H1 (cell line): ENCODE measurements around the gene PRKN. TPM values are rescaled to one million over a fixed set of nuclear protein-coding genes. Genes with fewer than 3 reads are reported as not detected.

Experiments
- CTCF ChIA-PET: fragments of 300-600 bp; sonication (Branson Sonifier 250); formaldehyde crosslinking; loops from one replicate; lab custom pipeline; 2021; ENCODE audit not compliant: partially characterized antibody; lab: Charles Lee
- POLR2A ChIA-PET: fragments of 300-600 bp; sonication (Branson Sonifier 250); formaldehyde crosslinking; loops from one replicate; lab custom pipeline; 2021; ENCODE audit warnings: inconsistent platforms; ENCODE audit not compliant: partially characterized antibody; lab: Charles Lee
- DNase-seq, 2 experiments: peaks; one replicate each; pipeline versions ENCODE4 v3.0.0 to v3.0.0-alpha.2; 2010 to 2022; ENCODE audit warnings: low spot score in 2 of 2, low read depth in 1 of 2, mixed read lengths in 1 of 2
- FAIRE-seq: peaks from 2 replicates; lab custom pipeline; 2011; peaks lifted over from hg19 to GRCh38; lab: Jason Lieb, UNC
- H2AFZ ChIP-seq: 2 replicates; pipeline ENCODE4 v1.8.1; 2012; ENCODE audit warnings: low read length, inconsistent platforms
- H2AK5ac ChIP-seq: 2 replicates; pipeline ENCODE4 v1.6.1; 2013; ENCODE audit warnings: low read depth, low read length
- H2BK120ac ChIP-seq: replicated peaks from 2 replicates; pipeline ENCODE3; 2013; ENCODE audit warnings: low read depth, low read length, inconsistent platforms
- H2BK12ac ChIP-seq: 2 replicates; pipeline ENCODE4 v1.6.1; 2013; ENCODE audit warnings: low read depth, low read length
- H2BK15ac ChIP-seq: 2 replicates; pipeline ENCODE4 v1.6.1; 2013; ENCODE audit warnings: low read length
- H2BK20ac ChIP-seq: 2 replicates; pipeline ENCODE4 v1.6.1; 2013; ENCODE audit warnings: low read length
- H2BK5ac ChIP-seq: 2 replicates; pipeline ENCODE4 v1.6.1; 2013; ENCODE audit warnings: low read depth, low read length
- H3K14ac ChIP-seq: 2 replicates; pipeline ENCODE4 v1.6.1; 2013; ENCODE audit warnings: inconsistent platforms; ENCODE audit not compliant: insufficient read length
- H3K18ac ChIP-seq: 2 replicates; pipeline ENCODE4 v1.6.1; 2013; ENCODE audit warnings: low read length; ENCODE audit errors: extremely low read depth
- H3K23ac ChIP-seq: 2 replicates; pipeline ENCODE4 v1.6.1; 2013; ENCODE audit warnings: inconsistent platforms; ENCODE audit not compliant: insufficient read length
- H3K23me2 ChIP-seq: 2 replicates; pipeline ENCODE4 v1.6.1; 2013; ENCODE audit warnings: low read depth, low read length
- H3K27ac ChIP-seq: 2 replicates; pipeline ENCODE4 v1.6.1; 2011; ENCODE audit warnings: low read depth, low read length, inconsistent platforms
- H3K27me3 ChIP-seq, 4 experiments: replicated peaks in 1 of 4; 1 replicate in 1 of 4; 2 replicates in 3 of 4; pipeline versions ENCODE4 v1.6.1 to v1.8.1; 2011 to 2013; ENCODE audit warnings: low read length in 3 of 4, mild to moderate bottlenecking in 3 of 4, inconsistent platforms in 2 of 4, mixed read lengths in 2 of 4, moderate library complexity in 1 of 4; ENCODE audit not compliant: control insufficient read depth in 3 of 4, insufficient read depth in 3 of 4; ENCODE audit errors: extremely low read depth in 1 of 4
- H3K36me3 ChIP-seq, 4 experiments: 2 replicates each; pipeline versions ENCODE4 v1.6.1 to v1.8.1; 2011 to 2013; ENCODE audit warnings: mild to moderate bottlenecking in 4 of 4, low read length in 3 of 4, moderate library complexity in 2 of 4, control low read depth in 1 of 4, inconsistent platforms in 1 of 4; ENCODE audit not compliant: insufficient read depth in 4 of 4, control insufficient read depth in 2 of 4
- H3K4ac ChIP-seq: replicated peaks from 2 replicates; pipeline ENCODE3; 2013; ENCODE audit warnings: low read length, low read depth, mixed read lengths, inconsistent platforms; ENCODE audit not compliant: insufficient read length
- H3K4me1 ChIP-seq, 4 experiments: replicated peaks in 1 of 4; 1 replicate in 1 of 4; 2 replicates in 3 of 4; pipeline versions ENCODE4 v1.6.1 to v1.8.1; 2011 to 2013; ENCODE audit warnings: low read length in 3 of 4, inconsistent platforms in 2 of 4, mixed read lengths in 1 of 4; ENCODE audit not compliant: insufficient read depth in 4 of 4, control insufficient read depth in 3 of 4
- H3K4me2 ChIP-seq, 2 experiments: 2 replicates each; pipeline versions ENCODE4 v1.6.1 to v1.8.1; 2011 to 2013; ENCODE audit warnings: low read depth in 2 of 2, low read length in 2 of 2, control low read depth in 1 of 2, inconsistent platforms in 1 of 2, mild to moderate bottlenecking in 1 of 2; ENCODE audit not compliant: insufficient read depth in 1 of 2
- H3K4me3 ChIP-seq, 4 experiments: fragments of 200-600, 300-600 bp in 1 of 4; sonication (generic), shearing (Covaris generic), sonication (Bioruptor Twin) in 1 of 4; 2 replicates each; pipeline versions ENCODE4 v1.5.1 to v1.8.1; 2011 to 2016; ENCODE audit warnings: low read length in 4 of 4, low read depth in 3 of 4, control low read depth in 2 of 4, inconsistent platforms in 2 of 4, mild to moderate bottlenecking in 2 of 4, mixed read lengths in 1 of 4, moderate library complexity in 1 of 4; ENCODE audit not compliant: insufficient read depth in 2 of 4; ENCODE audit errors: extremely low read depth in 1 of 4
- H3K56ac ChIP-seq: replicated peaks from 2 replicates; pipeline ENCODE3; 2013; ENCODE audit warnings: low read depth, mild to moderate bottlenecking, mixed read lengths, low read length, inconsistent platforms; ENCODE audit not compliant: insufficient read length
- H3K79me1 ChIP-seq: 2 replicates; pipeline ENCODE4 v1.6.1; 2013; ENCODE audit warnings: low read depth, low read length, control low read depth
- H3K79me2 ChIP-seq, 2 experiments: 2 replicates each; pipeline versions ENCODE4 v1.6.1 to v1.8.1; 2012 to 2013; ENCODE audit warnings: low read length in 2 of 2, mild to moderate bottlenecking in 2 of 2, inconsistent platforms in 1 of 2; ENCODE audit not compliant: insufficient read depth in 2 of 2, control insufficient read depth in 1 of 2
- H3K9ac ChIP-seq, 4 experiments: replicated peaks in 1 of 4; 1 replicate in 1 of 4; 2 replicates in 3 of 4; pipeline versions ENCODE4 v1.6.1 to v1.8.1; 2011 to 2013; ENCODE audit warnings: low read depth in 3 of 4, low read length in 3 of 4, control low read depth in 2 of 4, mild to moderate bottlenecking in 2 of 4, moderate library complexity in 2 of 4, inconsistent platforms in 1 of 4; ENCODE audit errors: extremely low read depth in 1 of 4
- H3K9me3 ChIP-seq, 2 experiments: 2 replicates each; pipeline versions ENCODE4 v1.6.1 to v1.8.1; 2012 to 2013; ENCODE audit warnings: mild to moderate bottlenecking in 2 of 2, moderate library complexity in 2 of 2, control low read depth in 1 of 2, inconsistent platforms in 1 of 2, low read depth in 1 of 2, low read length in 1 of 2, mixed read lengths in 1 of 2; ENCODE audit not compliant: insufficient read depth in 2 of 2
- H4K20me1 ChIP-seq, 2 experiments: replicated peaks in 1 of 2; 2 replicates each; pipeline versions ENCODE3 to v1.8.1; 2011 to 2013; ENCODE audit warnings: inconsistent platforms in 2 of 2, low read length in 2 of 2, mild to moderate bottlenecking in 1 of 2; ENCODE audit not compliant: insufficient read depth in 2 of 2, control insufficient read depth in 1 of 2
- H4K5ac ChIP-seq: 2 replicates; pipeline ENCODE4 v1.6.1; 2013; ENCODE audit warnings: low read length, low read depth, mixed read lengths, inconsistent platforms; ENCODE audit not compliant: insufficient read length
- H4K8ac ChIP-seq: 2 replicates; pipeline ENCODE4 v1.8.0; 2013; ENCODE audit warnings: mild to moderate bottlenecking, moderate library complexity, low read length, inconsistent platforms; ENCODE audit not compliant: insufficient read depth; ENCODE audit errors: extremely low read depth
- H4K91ac ChIP-seq: replicated peaks from 2 replicates; pipeline ENCODE3; 2013; ENCODE audit warnings: low read length, mixed read lengths, inconsistent platforms; ENCODE audit not compliant: insufficient read length
- SAP30 ChIP-seq: fragments of 300-600 bp; sonication (generic); IDR thresholded peaks from 2 replicates; pipeline ENCODE4 v1.7.1; 2012; ENCODE audit warnings: low read length, moderate library complexity, mild to moderate bottlenecking, inconsistent platforms; ENCODE audit not compliant: insufficient read depth, insufficient replicate concordance
- WGBS, 2 experiments: shearing (Covaris generic) in 1 of 2; methylation state at CpG; one replicate each; pipeline versions ENCODE4 v1.1.6 to v1.1.7; 2013 to 2015; ENCODE audit warnings: low lambda C conversion rate in 2 of 2, mixed read lengths in 2 of 2, inconsistent platforms in 1 of 2, low coverage in 1 of 2, missing lambda C conversion rate in 1 of 2; ENCODE audit not compliant: insufficient replicate concordance in 2 of 2, insufficient coverage in 1 of 2, insufficient read length in 1 of 2; ENCODE audit errors: extremely low coverage in 1 of 2, missing lambda C conversion rate in 1 of 2; 5-methylcytosine and 5-hydroxymethylcytosine counted together
- polyA plus RNA-seq, 7 experiments: library from polyadenylated mRNA; depleted of rRNA in 3 of 7; stranded (reverse) in 5 of 7; unstranded in 2 of 7; fragments of >200 nt in 5 of 7; fragments of 200-250 nt in 2 of 7; gene quantifications; 1 replicate in 5 of 7; 2 replicates in 1 of 7; 4 replicates in 1 of 7; pipeline versions ENCODE4 v1.2.1 to v1.2.3, GENCODE V29; 2011 to 2013; ENCODE audit warnings: missing spikeins in 2 of 7, mixed read lengths in 2 of 7
- total RNA-seq: library from RNA; stranded (reverse); fragmentation: NEBNext Ultra II Directional; extraction: Animal tissue kit (Norgen Biotek cat#: 25700); gene quantifications from 2 replicates; pipeline ENCODE4 v1.2.1, GENCODE V29; 2021

The PRKN gene
- total and polyA plus RNA-seq, 2 of the 8 experiments (the other 6 are each of a cell fraction or from before 2014, with no cell fraction given): 0.13 to 0.29 TPM

DNA sequence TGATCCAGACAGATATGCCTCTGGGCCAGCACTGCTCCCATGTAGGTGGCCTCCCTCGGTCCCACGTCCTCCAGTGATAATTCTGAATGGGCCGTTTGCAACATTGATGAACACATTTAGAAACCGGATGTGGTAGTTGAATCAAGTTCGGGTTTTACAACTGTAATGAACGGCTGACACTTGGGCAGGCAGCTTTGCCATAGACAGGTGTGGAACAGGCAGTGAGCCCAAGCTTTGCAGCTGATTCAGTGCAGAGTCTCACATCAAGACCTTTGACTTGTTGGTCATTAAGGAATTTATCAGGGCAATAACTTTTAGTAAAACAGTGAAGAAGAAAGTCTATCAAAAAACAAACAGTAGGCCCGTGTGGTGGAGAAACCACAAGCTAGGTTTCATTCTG, 987.1 kb downstream of the PRKN start:
- H3K4me2 ChIP-seq: no peak overlapping the region
- no peak for DNase-seq
- no peak for FAIRE-seq
- H3K23ac ChIP-seq: no peak overlapping the region
- CTCF ChIA-PET: interaction anchor here (0.9 to 1.4 kb wide), 3 partner anchors 9 to 63 kb away, joined by 3 to 6 read pairs (median 5); no protein-coding TSS in a partner anchor
- no peaks in the 10 kb centered on the region for H3K36me3 ChIP-seq
- H3K27ac ChIP-seq: no peak overlapping the region
- H4K8ac ChIP-seq: no peak overlapping the region
- no peak overlapping the region for H3K14ac ChIP-seq
- H3K4ac ChIP-seq: no peak overlapping the region
- no peak overlapping the region for H2BK12ac ChIP-seq
- H2BK120ac ChIP-seq: no peak overlapping the region
- H3K4me1 ChIP-seq: no peaks in the 10 kb centered on the region
- no peak overlapping the region for H4K91ac ChIP-seq
- H2AFZ ChIP-seq: no peak overlapping the region
- no peak overlapping the region for H3K4me3 ChIP-seq
- H2BK20ac ChIP-seq: no peak overlapping the region
- no peaks in the 10 kb centered on the region for H4K20me1 ChIP-seq
- no peak overlapping the region for H3K18ac ChIP-seq
- no peaks in the 10 kb centered on the region for H3K79me1 ChIP-seq
- H3K23me2 ChIP-seq: no peaks in the 10 kb centered on the region
- POLR2A ChIA-PET: no interaction called here
- no peak overlapping the region for H4K5ac ChIP-seq
- H3K79me2 ChIP-seq: no peaks in the 10 kb centered on the region
- no peak overlapping the region for H2AK5ac ChIP-seq
- H3K27me3 ChIP-seq: no peaks in the 10 kb centered on the region
- 92% methylated on average over 7 of the region's 7 CpGs; no CpG with 5 or more reads in 1 of the 2 experiments for WGBS, 2 experiments
- H2BK5ac ChIP-seq: no peak overlapping the region
- no peak overlapping the region for H3K56ac ChIP-seq
- H2BK15ac ChIP-seq: no peak overlapping the region
- H3K9me3 ChIP-seq: no peaks in the 10 kb centered on the region
- H3K9ac ChIP-seq: no peak overlapping the region
- TF ChIP-seq SAP30: no peak
